MG63 (cell line): ENCODE data around the gene ACP2. TPM values are rescaled to one million over a fixed set of nuclear protein-coding genes. Genes with fewer than 3 reads are reported as not detected.
A peak's percentile ranks its signal among the peaks of the same experiment; 100 is the strongest.

Experiments
- DNase-seq: peaks from one replicate; pipeline ENCODE4 v3.0.0-alpha.2; 2020
- H3K27me3 ChIP-seq: fragments of 250-450 bp; sonication (Bioruptor Pico); 2 replicates; pipeline ENCODE4 v1.5.1; 2020; ENCODE audit warnings: mild to moderate bottlenecking, moderate library complexity
- H3K36me3 ChIP-seq: fragments of 250-450 bp; sonication (Bioruptor Pico); 2 replicates; pipeline ENCODE4 v1.5.1; 2020; ENCODE audit warnings: mild to moderate bottlenecking, moderate library complexity
- H3K4me3 ChIP-seq: fragments of 250-450 bp; sonication (Bioruptor Pico); 2 replicates; pipeline ENCODE4 v1.5.1; 2020; ENCODE audit warnings: mild to moderate bottlenecking, moderate library complexity
- H3K9me3 ChIP-seq: fragments of 250-450 bp; sonication (Bioruptor Pico); 2 replicates; pipeline ENCODE4 v1.5.1; 2020; ENCODE audit warnings: mild to moderate bottlenecking, moderate library complexity
- total RNA-seq: library from RNA; depleted of rRNA; stranded (reverse); fragments of >200 nt; shearing (Covaris generic); gene quantifications from 2 replicates; pipeline ENCODE4 v1.2.3, GENCODE V29; 2014; ENCODE audit warnings: low replicate concordance

ACP2 gene
- total RNA-seq, 1 experiment from 2014 or later = 42.7 TPM

GRCh38 chr11:47254386-47254785 lies 5.8 kb upstream of the ACP2 start:
- Histone ChIP-seq H3K27me3 (no peaks in the 10 kb centered on the region), H3K9me3 (no peaks in the 10 kb centered on the region), H3K4me3 (no peak overlapping the region), H3K36me3 (no peaks in the 10 kb centered on the region; the same call in 1 of the 2 replicates)
- no peak for DNase-seq

GRCh38 chr11:47253660-47254059 lies 5.0 kb upstream of the ACP2 start:
- no peaks in the 10 kb centered on the region; the same call in 1 of the 2 replicates for H3K36me3 ChIP-seq
- DNase-seq = no peak
- no peak overlapping the region for H3K4me3 ChIP-seq
- H3K9me3 ChIP-seq = no peaks in the 10 kb centered on the region
- H3K27me3 ChIP-seq = no peaks in the 10 kb centered on the region

GRCh38 chr11:47251751-47252150 lies 3.1 kb upstream of the ACP2 start:
- Histone ChIP-seq H3K36me3 (no peaks in the 10 kb centered on the region; the same call in 1 of the 2 replicates), H3K4me3 (no peak overlapping the region), H3K9me3 (no peaks in the 10 kb centered on the region), H3K27me3 (no peaks in the 10 kb centered on the region)
- no peak for DNase-seq

- no peaks in the 10 kb centered on the region for H3K27me3 ChIP-seq
- no peak for DNase-seq
Measured at GRCh38 chr11:47249378-47249715, 733 bp upstream of the ACP2 start.

GRCh38 chr11:47248304-47248663 lies 330 bp downstream of the ACP2 start:
- no peaks in the 10 kb centered on the region for H3K9me3 ChIP-seq
- H3K4me3 ChIP-seq = peak overlapping the region; percentile 76
- DNase-seq = no peak
- H3K36me3 ChIP-seq = peaks cover 5% of the 10 kb centered on the region
- H3K27me3 ChIP-seq = no peaks in the 10 kb centered on the region

More at GRCh38 chr11:47249378-47249715, 733 bp upstream of the ACP2 start:
- no peaks in the 10 kb centered on the region for H3K9me3 ChIP-seq
- peaks cover 5% of the 10 kb centered on the region for H3K36me3 ChIP-seq
- peak overlapping the region; percentile 76 for H3K4me3 ChIP-seq

GRCh38 chr11:47247502-47247901 lies 1.1 kb downstream of the ACP2 start:
- DNase-seq = no peak

GRCh38 chr11:47245611-47246357 lies 2.8 kb downstream of the ACP2 start:
- Histone ChIP-seq H3K4me3 (no peak overlapping the region), H3K9me3 (no peaks in the 10 kb centered on the region), H3K27me3 (no peaks in the 10 kb centered on the region), H3K36me3 (peaks cover 15% of the 10 kb centered on the region)
- DNase-seq = no peak

More at GRCh38 chr11:47247502-47247901, 1.1 kb downstream of the ACP2 start:
- Histone ChIP-seq H3K36me3 (peaks cover 6% of the 10 kb centered on the region), H3K27me3 (no peaks in the 10 kb centered on the region), H3K9me3 (no peaks in the 10 kb centered on the region), H3K4me3 (peak overlapping the region; percentile 76)

GRCh38 chr11:47244448-47245350 lies 3.9 kb downstream of the ACP2 start:
- H3K4me3 ChIP-seq = no peak overlapping the region
- no peaks in the 10 kb centered on the region for H3K27me3 ChIP-seq
- H3K36me3 ChIP-seq = peaks cover 24% of the 10 kb centered on the region
- no peaks in the 10 kb centered on the region for H3K9me3 ChIP-seq
- no peak for DNase-seq

- Histone ChIP-seq H3K36me3 (peaks cover 36% of the 10 kb centered on the region), H3K4me3 (no peak overlapping the region), H3K27me3 (no peaks in the 10 kb centered on the region), H3K9me3 (no peaks in the 10 kb centered on the region)
- no peak for DNase-seq
Measured at GRCh38 chr11:47243454-47243853, 5.2 kb downstream of the ACP2 start.

GRCh38 chr11:47242596-47243192 lies 5.9 kb downstream of the ACP2 start:
- Histone ChIP-seq H3K36me3 (peaks cover 36% of the 10 kb centered on the region), H3K9me3 (no peaks in the 10 kb centered on the region), H3K4me3 (no peak overlapping the region), H3K27me3 (no peaks in the 10 kb centered on the region)
- DNase-seq = no peak

- Histone ChIP-seq H3K27me3 (no peaks in the 10 kb centered on the region), H3K36me3 (peaks cover 36% of the 10 kb centered on the region)
- DNase-seq = no peak
Measured at GRCh38 chr11:47241841-47242301, 6.7 kb downstream of the ACP2 start.

GRCh38 chr11:47239852-47240251 lies 8.8 kb downstream of the ACP2 start:
- DNase-seq = no peak
- H3K36me3 ChIP-seq = peaks cover 38% of the 10 kb centered on the region
- no peaks in the 10 kb centered on the region for H3K9me3 ChIP-seq
- H3K27me3 ChIP-seq = no peaks in the 10 kb centered on the region
- H3K4me3 ChIP-seq = no peak overlapping the region

More at GRCh38 chr11:47241841-47242301, 6.7 kb downstream of the ACP2 start:
- H3K9me3 ChIP-seq = no peaks in the 10 kb centered on the region
- H3K4me3 ChIP-seq = no peak overlapping the region

GRCh38 chr11:47236482-47236881 lies 12.1 kb downstream of the ACP2 start:
- Histone ChIP-seq H3K27me3 (no peaks in the 10 kb centered on the region), H3K4me3 (no peak overlapping the region), H3K36me3 (peaks cover 39% of the 10 kb centered on the region), H3K9me3 (no peaks in the 10 kb centered on the region)
- DNase-seq = no peak

GRCh38 chr11:47235163-47235562 lies 13.5 kb downstream of the ACP2 start:
- no peaks in the 10 kb centered on the region for H3K27me3 ChIP-seq
- no peaks in the 10 kb centered on the region for H3K9me3 ChIP-seq
- no peak for DNase-seq
- H3K36me3 ChIP-seq = peaks cover 28% of the 10 kb centered on the region
- no peak overlapping the region for H3K4me3 ChIP-seq

GRCh38 chr11:47234669-47235100 lies 13.9 kb downstream of the ACP2 start:
- no peak overlapping the region for H3K4me3 ChIP-seq
- peaks cover 23% of the 10 kb centered on the region for H3K36me3 ChIP-seq
- H3K9me3 ChIP-seq = no peaks in the 10 kb centered on the region
- DNase-seq = no peak
- H3K27me3 ChIP-seq = no peaks in the 10 kb centered on the region

GRCh38 chr11:47233989-47234668 lies 14.5 kb downstream of the ACP2 start:
- no peak overlapping the region for H3K4me3 ChIP-seq
- peak; percentile 49 for DNase-seq
- H3K9me3 ChIP-seq = no peaks in the 10 kb centered on the region
- no peaks in the 10 kb centered on the region for H3K27me3 ChIP-seq
- H3K36me3 ChIP-seq = peaks cover 17% of the 10 kb centered on the region
